Uterus (tissue), 2 donors: ENCODE data around the gene SZT2.

Experiments
- POLR2A ChIP-seq, 2 donors: fragments of 450-650 bp; IDR thresholded peaks; one replicate each; pipeline ENCODE4 v1.6.1; 2016; ENCODE audit warnings: antibody characterized with exemption in 2 of 2, mild to moderate bottlenecking in 1 of 2, moderate library complexity in 1 of 2
- TF ChIP-seq, protein P1 (sequence below), 4 experiments: fragments of 200-600 bp in 2 of 4; fragments of 450-650 bp in 2 of 4; sonication (generic) in 2 of 4; IDR thresholded peaks; one replicate each; pipeline ENCODE4 v1.5.1; 2016 to 2019; ENCODE audit warnings: antibody characterized with exemption in 4 of 4, mild to moderate bottlenecking in 2 of 4, moderate library complexity in 1 of 4

DNA sequence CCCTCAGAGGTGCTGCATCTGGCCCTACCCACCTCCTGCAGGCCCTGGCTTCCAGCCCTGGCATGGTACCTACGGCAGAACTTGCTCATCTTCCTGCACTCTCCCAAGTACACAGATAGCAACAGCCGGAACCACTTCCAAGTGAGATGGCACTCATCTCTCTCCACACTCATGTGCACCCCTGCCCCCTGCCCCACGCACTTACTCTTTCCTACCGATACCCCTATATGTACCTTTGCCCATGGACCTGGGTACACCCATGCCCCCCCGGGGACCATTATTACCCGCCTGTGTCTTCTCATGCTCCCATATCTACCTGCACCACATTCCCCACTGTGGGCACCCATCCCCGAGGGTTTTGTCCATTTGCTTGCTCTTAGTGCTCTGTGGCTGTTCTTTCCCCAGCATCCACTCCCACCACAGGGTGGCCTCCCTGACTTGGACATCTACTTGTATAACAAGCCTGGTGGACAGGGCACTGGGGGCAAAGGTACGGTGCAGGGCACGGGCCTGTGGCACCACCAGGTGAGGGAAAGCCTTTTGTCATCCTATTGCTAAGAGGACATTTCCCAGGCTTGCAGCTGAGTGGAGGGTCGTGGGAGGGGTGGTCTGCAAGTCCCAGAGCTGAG, 49.4 kb downstream of the SZT2 start:
- TF ChIP-seq, protein P1, sequence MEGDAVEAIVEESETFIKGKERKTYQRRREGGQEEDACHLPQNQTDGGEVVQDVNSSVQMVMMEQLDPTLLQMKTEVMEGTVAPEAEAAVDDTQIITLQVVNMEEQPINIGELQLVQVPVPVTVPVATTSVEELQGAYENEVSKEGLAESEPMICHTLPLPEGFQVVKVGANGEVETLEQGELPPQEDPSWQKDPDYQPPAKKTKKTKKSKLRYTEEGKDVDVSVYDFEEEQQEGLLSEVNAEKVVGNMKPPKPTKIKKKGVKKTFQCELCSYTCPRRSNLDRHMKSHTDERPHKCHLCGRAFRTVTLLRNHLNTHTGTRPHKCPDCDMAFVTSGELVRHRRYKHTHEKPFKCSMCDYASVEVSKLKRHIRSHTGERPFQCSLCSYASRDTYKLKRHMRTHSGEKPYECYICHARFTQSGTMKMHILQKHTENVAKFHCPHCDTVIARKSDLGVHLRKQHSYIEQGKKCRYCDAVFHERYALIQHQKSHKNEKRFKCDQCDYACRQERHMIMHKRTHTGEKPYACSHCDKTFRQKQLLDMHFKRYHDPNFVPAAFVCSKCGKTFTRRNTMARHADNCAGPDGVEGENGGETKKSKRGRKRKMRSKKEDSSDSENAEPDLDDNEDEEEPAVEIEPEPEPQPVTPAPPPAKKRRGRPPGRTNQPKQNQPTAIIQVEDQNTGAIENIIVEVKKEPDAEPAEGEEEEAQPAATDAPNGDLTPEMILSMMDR (IDR thresholded peaks at IDR 0.05): no peak
- no peak for TF ChIP-seq POLR2A (IDR thresholded peaks at IDR 0.05)
